Measurements from ENCODE around the gene MMP12.
"Not testable (repeated sequence)": the region's sequence is repeated elsewhere in the genome, so short reads cannot be mapped to it uniquely, and the experiment has no call there.

DNA sequence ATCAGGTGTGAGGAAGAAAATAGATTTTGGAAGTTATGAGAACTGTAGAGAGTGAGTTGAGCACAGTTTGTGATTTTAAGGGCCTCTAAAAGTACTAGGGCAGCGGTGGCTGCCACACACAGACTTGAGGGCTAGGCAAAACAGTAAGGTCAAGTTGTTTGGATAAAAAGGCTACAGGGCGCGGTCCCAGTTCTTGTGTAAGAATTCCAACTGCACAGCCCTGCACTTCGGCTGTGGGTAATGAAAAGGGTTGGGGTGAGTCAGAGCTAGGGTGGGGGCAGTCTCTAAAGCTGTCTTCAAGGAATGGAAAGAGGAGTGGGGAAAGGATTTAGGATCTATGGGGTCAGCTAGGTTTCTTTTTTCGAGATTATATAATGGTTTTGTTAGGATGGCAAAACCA is 31.1 kb upstream of the MMP12 start:
- not testable (repeated sequence) for TF ChIP-seq POLR2A, POLR2AphosphoS5, EP300 (IDR thresholded peaks at IDR 0.05)
- TF ChIP-seq, protein P1, sequence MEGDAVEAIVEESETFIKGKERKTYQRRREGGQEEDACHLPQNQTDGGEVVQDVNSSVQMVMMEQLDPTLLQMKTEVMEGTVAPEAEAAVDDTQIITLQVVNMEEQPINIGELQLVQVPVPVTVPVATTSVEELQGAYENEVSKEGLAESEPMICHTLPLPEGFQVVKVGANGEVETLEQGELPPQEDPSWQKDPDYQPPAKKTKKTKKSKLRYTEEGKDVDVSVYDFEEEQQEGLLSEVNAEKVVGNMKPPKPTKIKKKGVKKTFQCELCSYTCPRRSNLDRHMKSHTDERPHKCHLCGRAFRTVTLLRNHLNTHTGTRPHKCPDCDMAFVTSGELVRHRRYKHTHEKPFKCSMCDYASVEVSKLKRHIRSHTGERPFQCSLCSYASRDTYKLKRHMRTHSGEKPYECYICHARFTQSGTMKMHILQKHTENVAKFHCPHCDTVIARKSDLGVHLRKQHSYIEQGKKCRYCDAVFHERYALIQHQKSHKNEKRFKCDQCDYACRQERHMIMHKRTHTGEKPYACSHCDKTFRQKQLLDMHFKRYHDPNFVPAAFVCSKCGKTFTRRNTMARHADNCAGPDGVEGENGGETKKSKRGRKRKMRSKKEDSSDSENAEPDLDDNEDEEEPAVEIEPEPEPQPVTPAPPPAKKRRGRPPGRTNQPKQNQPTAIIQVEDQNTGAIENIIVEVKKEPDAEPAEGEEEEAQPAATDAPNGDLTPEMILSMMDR (IDR thresholded peaks at IDR 0.05): not testable (repeated sequence)
